Activated CD4-positive, CD25-positive, alpha-beta regulatory T cell treated with anti-CD3 and anti-CD28 coated beads, Interleukin-2, amount 50 U/mL, for 16 hours (primary cell): Measurements from ENCODE around the gene SPRR4.
"Not testable (repeated sequence)": the region's sequence is repeated elsewhere in the genome, so short reads cannot be mapped to it uniquely, and the experiment has no call there.

Experiments
- DNase-seq: peaks from one replicate; pipeline ENCODE4 v3.0.0-alpha.2; 2020; ENCODE audit warnings: low read depth, low spot score

Gene SPRR4

GRCh38 chr1:152965853-152966252 is 4.6 kb upstream of the SPRR4 start:
- no peak for DNase-seq

GRCh38 chr1:152967201-152967600 is 3.2 kb upstream of the SPRR4 start:
- no peak for DNase-seq

- DNase-seq: no peak
Observed at GRCh38 chr1:152968248-152968647, 2.2 kb upstream of the SPRR4 start.

GRCh38 chr1:152969036-152969435 is 1.4 kb upstream of the SPRR4 start:
- DNase-seq: no peak

GRCh38 chr1:152972196-152972886 is 1.9 kb downstream of the SPRR4 start:
- no peak for DNase-seq

GRCh38 chr1:152976688-152977087 is 6.2 kb downstream of the SPRR4 start:
- DNase-seq: no peak

GRCh38 chr1:152977614-152978013 is 7.2 kb downstream of the SPRR4 start:
- DNase-seq: no peak

- no peak for DNase-seq
Observed at GRCh38 chr1:152980676-152981075, 10.2 kb downstream of the SPRR4 start.

- DNase-seq: no peak
Observed at GRCh38 chr1:152981146-152981871, 10.9 kb downstream of the SPRR4 start.

GRCh38 chr1:152982076-152982475 is 11.6 kb downstream of the SPRR4 start:
- no peak for DNase-seq

- no peak for DNase-seq
Observed at GRCh38 chr1:152983234-152983633, 12.8 kb downstream of the SPRR4 start.

- DNase-seq: no peak
Observed at GRCh38 chr1:152983743-152984142, 13.3 kb downstream of the SPRR4 start, which contains the start of gene SPRR1A. Gene SPRR1A, plus strand, starts transcription at chr1:152984081. Its CDS starts 1,150 bp downstream, at chr1:152985231.

GRCh38 chr1:152986578-152986977 is 16.1 kb downstream of the SPRR4 start:
- no peak for DNase-seq

- no peak for DNase-seq
Observed at GRCh38 chr1:152993186-152993585, 22.7 kb downstream of the SPRR4 start.

- no peak for DNase-seq
Observed at GRCh38 chr1:152995842-152996241, 25.4 kb downstream of the SPRR4 start.

GRCh38 chr1:152996633-152997400 is 26.4 kb downstream of the SPRR4 start:
- no peak for DNase-seq

- DNase-seq: no peak
Observed at GRCh38 chr1:152997901-152998300, 27.5 kb downstream of the SPRR4 start.

- no peak for DNase-seq
Observed at GRCh38 chr1:152998476-152998875, 28.0 kb downstream of the SPRR4 start.

GRCh38 chr1:152999818-153000217 is 29.4 kb downstream of the SPRR4 start:
- DNase-seq: no peak

- DNase-seq: no peak
Observed at GRCh38 chr1:153000294-153000693, 29.8 kb downstream of the SPRR4 start.

- no peak for DNase-seq
Observed at GRCh38 chr1:153001382-153001781, 30.9 kb downstream of the SPRR4 start, which contains the start of gene SPRR3. Gene SPRR3, plus strand, starts transcription at chr1:153001749. Its CDS starts 1,272 bp downstream, at chr1:153003021.

GRCh38 chr1:153011235-153011758 is 40.8 kb downstream of the SPRR4 start:
- DNase-seq: not testable (repeated sequence)
